ENCODE results near the gene POU6F2.

The POU6F2 gene

DNA sequence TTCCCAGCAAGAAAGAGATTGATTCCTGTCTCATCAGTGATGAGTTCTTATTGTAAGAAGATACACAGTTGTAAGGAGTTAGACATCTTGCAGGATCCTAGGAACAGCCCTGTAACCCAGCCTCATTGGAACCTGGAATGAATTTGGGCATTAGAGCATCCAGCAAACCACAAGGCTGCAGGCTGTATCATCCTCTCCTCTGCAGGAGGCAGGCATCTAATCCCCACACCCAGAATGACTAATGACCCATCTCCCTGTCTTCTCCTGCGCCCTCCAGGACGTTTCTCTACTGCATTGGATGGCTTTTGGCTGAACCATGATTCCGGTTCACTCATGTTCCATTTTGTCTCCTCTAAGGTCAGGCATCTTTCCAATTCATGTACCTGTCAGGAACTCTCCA, 233.9 kb downstream of the POU6F2 start:
- Histone ChIP-seq H2BK5ac (ENCODE audit: low read length) (no peak overlapping the region), H3K14ac (ENCODE audit: low read length) (no peak overlapping the region), H3K79me1 (ENCODE audit: low read depth, low read length) (peaks cover 3% of the 10 kb centered on the region), H3K18ac (ENCODE audit: low read length) (no peak overlapping the region), H3K36me3 (replicated peaks in 1 of 2; ENCODE audit: control insufficient read depth in 2 of 2, insufficient read depth in 2 of 2, low read length in 2 of 2) (no peaks in the 10 kb centered on the region), H2BK120ac (ENCODE audit: low read depth, low read length) (no peak overlapping the region), H2BK15ac (ENCODE audit: low read length) (no peak overlapping the region), H3K9me3 (replicated peaks in 1 of 2; ENCODE audit: control insufficient read depth in 2 of 2, insufficient read depth in 1 of 2, low read depth in 1 of 2, low read length in 2 of 2) (peaks cover 0 to 2% of the 10 kb centered on the region in 2 donors), H3K27ac (replicated peaks; ENCODE audit: low read length) (no peak overlapping the region), H3K27me3 (ENCODE audit: control insufficient read depth in 3 of 3, insufficient read depth in 3 of 3, low read depth in 1 of 3, low read length in 3 of 3) (no peaks in the 10 kb centered on the region), H3K4me1 (ENCODE audit: control insufficient read depth in 2 of 2, insufficient read depth in 1 of 2, low read depth in 1 of 2, low read length in 2 of 2) (no peaks in the 10 kb centered on the region), H2AK5ac (ENCODE audit: low read depth, low read length) (no peak overlapping the region), H3K23ac (ENCODE audit: low read depth, low read length, poor library complexity) (no peak overlapping the region), H2BK12ac (ENCODE audit: low read length) (no peak overlapping the region), H3K9ac (ENCODE audit: low read depth, low read length, poor library complexity) (no peak overlapping the region), H4K8ac (ENCODE audit: low read depth, low read length) (no peak overlapping the region), H3K4me3 (ENCODE audit: low read length in 2 of 2) (no peak overlapping the region), H4K91ac (ENCODE audit: low read depth, low read length, poor library complexity) (no peak overlapping the region), H3K4me2 (ENCODE audit: insufficient read depth, low read length, poor library complexity, severe bottlenecking) (no peak overlapping the region), H3K4ac (ENCODE audit: low read length) (no peak overlapping the region), H2AFZ (ENCODE audit: low read length) (no peak overlapping the region)
- WGBS, 2 donors (ENCODE audit: extremely low coverage in 2 of 2, insufficient read length in 2 of 2, insufficient replicate concordance in 1 of 2) = no CpG with 5 or more reads among the region's 3 CpGs
- no peak for DNase-seq (ENCODE audit: low spot score)

GRCh38 chr7:39212876-39213275, 235.2 kb downstream of the POU6F2 start:
- H3K79me1 ChIP-seq (ENCODE audit: low read depth, low read length) = no peaks in the 10 kb centered on the region
- H2AK5ac ChIP-seq (ENCODE audit: low read depth, low read length) = no peak overlapping the region
- H3K27ac ChIP-seq (replicated peaks; ENCODE audit: low read length) = no peak overlapping the region
- H2AFZ ChIP-seq (ENCODE audit: low read length) = no peak overlapping the region
- no peaks in the 10 kb centered on the region for H3K4me1 ChIP-seq (ENCODE audit: control insufficient read depth in 2 of 2, insufficient read depth in 1 of 2, low read depth in 1 of 2, low read length in 2 of 2)
- H3K36me3 ChIP-seq (replicated peaks in 1 of 2; ENCODE audit: control insufficient read depth in 2 of 2, insufficient read depth in 2 of 2, low read length in 2 of 2) = no peaks in the 10 kb centered on the region
- no peak overlapping the region for H2BK5ac ChIP-seq (ENCODE audit: low read length)
- no peak overlapping the region for H3K23ac ChIP-seq (ENCODE audit: low read depth, low read length, poor library complexity)
- no peak overlapping the region for H3K4me2 ChIP-seq (ENCODE audit: insufficient read depth, low read length, poor library complexity, severe bottlenecking)
- no peak for DNase-seq (ENCODE audit: low spot score)
- no peak overlapping the region for H3K4ac ChIP-seq (ENCODE audit: low read length)
- H3K18ac ChIP-seq (ENCODE audit: low read length) = no peak overlapping the region
- no peaks in the 10 kb centered on the region for H3K27me3 ChIP-seq (ENCODE audit: control insufficient read depth in 3 of 3, insufficient read depth in 3 of 3, low read depth in 1 of 3, low read length in 3 of 3)
- no peak overlapping the region for H4K91ac ChIP-seq (ENCODE audit: low read depth, low read length, poor library complexity)
- H2BK15ac ChIP-seq (ENCODE audit: low read length) = no peak overlapping the region
- H2BK12ac ChIP-seq (ENCODE audit: low read length) = no peak overlapping the region
- no peak overlapping the region for H4K8ac ChIP-seq (ENCODE audit: low read depth, low read length)
- H3K9ac ChIP-seq (ENCODE audit: low read depth, low read length, poor library complexity) = no peak overlapping the region
- no peaks in the 10 kb centered on the region for H3K9me3 ChIP-seq (replicated peaks in 1 of 2; ENCODE audit: control insufficient read depth in 2 of 2, insufficient read depth in 1 of 2, low read depth in 1 of 2, low read length in 2 of 2)
- no peak overlapping the region for H2BK120ac ChIP-seq (ENCODE audit: low read depth, low read length)
- no peak overlapping the region for H3K14ac ChIP-seq (ENCODE audit: low read length)
- no CpG with 5 or more reads among the region's 2 CpGs for WGBS, 2 donors (ENCODE audit: extremely low coverage in 2 of 2, insufficient read length in 2 of 2, insufficient replicate concordance in 1 of 2)
- H3K4me3 ChIP-seq (ENCODE audit: low read length in 2 of 2) = no peak overlapping the region

GRCh38 chr7:39217783-39218182, 240.1 kb downstream of the POU6F2 start:
- no peaks in the 10 kb centered on the region for H3K4me1 ChIP-seq (ENCODE audit: control insufficient read depth in 2 of 2, insufficient read depth in 1 of 2, low read depth in 1 of 2, low read length in 2 of 2)
- no peaks in the 10 kb centered on the region for H3K9me3 ChIP-seq (replicated peaks in 1 of 2; ENCODE audit: control insufficient read depth in 2 of 2, insufficient read depth in 1 of 2, low read depth in 1 of 2, low read length in 2 of 2)
- no peak overlapping the region for H3K14ac ChIP-seq (ENCODE audit: low read length)
- no peak overlapping the region for H3K4ac ChIP-seq (ENCODE audit: low read length)
- no peak overlapping the region for H2BK12ac ChIP-seq (ENCODE audit: low read length)
- H2AK5ac ChIP-seq (ENCODE audit: low read depth, low read length) = no peak overlapping the region
- H4K8ac ChIP-seq (ENCODE audit: low read depth, low read length) = no peak overlapping the region
- no peak overlapping the region for H3K9ac ChIP-seq (ENCODE audit: low read depth, low read length, poor library complexity)
- H3K27ac ChIP-seq (replicated peaks; ENCODE audit: low read length) = no peak overlapping the region
- no peak overlapping the region for H2BK15ac ChIP-seq (ENCODE audit: low read length)
- no peak overlapping the region for H2BK120ac ChIP-seq (ENCODE audit: low read depth, low read length)
- H3K79me1 ChIP-seq (ENCODE audit: low read depth, low read length) = no peaks in the 10 kb centered on the region
- no peaks in the 10 kb centered on the region for H3K36me3 ChIP-seq (replicated peaks in 1 of 2; ENCODE audit: control insufficient read depth in 2 of 2, insufficient read depth in 2 of 2, low read length in 2 of 2)
- H3K27me3 ChIP-seq (ENCODE audit: control insufficient read depth in 3 of 3, insufficient read depth in 3 of 3, low read depth in 1 of 3, low read length in 3 of 3) = no peaks in the 10 kb centered on the region
- H3K18ac ChIP-seq (ENCODE audit: low read length) = no peak overlapping the region
- no peak overlapping the region for H3K23ac ChIP-seq (ENCODE audit: low read depth, low read length, poor library complexity)
- no peak overlapping the region for H4K91ac ChIP-seq (ENCODE audit: low read depth, low read length, poor library complexity)
- no peak overlapping the region for H2BK5ac ChIP-seq (ENCODE audit: low read length)
- peak overlapping the region; percentile 32 for H2AFZ ChIP-seq (ENCODE audit: low read length)
- H3K4me2 ChIP-seq (ENCODE audit: insufficient read depth, low read length, poor library complexity, severe bottlenecking) = no peak overlapping the region
- no CpG with 5 or more reads among the region's 3 CpGs for WGBS, 2 donors (ENCODE audit: extremely low coverage in 2 of 2, insufficient read length in 2 of 2, insufficient replicate concordance in 1 of 2)
- no peak for DNase-seq (ENCODE audit: low spot score)
- H3K4me3 ChIP-seq (ENCODE audit: low read length in 2 of 2) = no peak overlapping the region

DNA sequence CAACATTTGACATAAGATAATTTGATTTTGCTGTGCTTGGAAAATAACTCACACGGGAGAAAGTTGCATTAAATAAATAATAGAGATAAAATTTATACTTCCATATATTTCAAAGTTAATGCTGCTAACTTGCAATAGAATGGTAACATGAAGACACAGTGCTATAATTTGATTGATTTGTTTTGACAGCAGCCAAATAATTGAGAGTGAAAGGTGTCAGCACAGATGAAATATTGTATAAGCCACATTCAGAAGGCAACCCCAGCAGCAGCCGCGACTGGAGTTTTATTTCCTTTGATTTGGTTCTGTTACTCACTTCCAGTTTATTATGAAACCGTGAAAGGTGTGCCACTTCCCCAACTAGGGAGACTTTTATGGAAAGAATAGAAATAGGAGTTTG, 242.2 kb downstream of the POU6F2 start:
- Histone ChIP-seq H3K4ac (ENCODE audit: low read length) (no peak overlapping the region), H2BK120ac (ENCODE audit: low read depth, low read length) (no peak overlapping the region), H3K9ac (ENCODE audit: low read depth, low read length, poor library complexity) (no peak overlapping the region), H2BK15ac (ENCODE audit: low read length) (no peak overlapping the region), H3K9me3 (replicated peaks in 1 of 2; ENCODE audit: control insufficient read depth in 2 of 2, insufficient read depth in 1 of 2, low read depth in 1 of 2, low read length in 2 of 2) (no peaks in the 10 kb centered on the region), H2AK5ac (ENCODE audit: low read depth, low read length) (no peak overlapping the region), H3K36me3 (replicated peaks in 1 of 2; ENCODE audit: control insufficient read depth in 2 of 2, insufficient read depth in 2 of 2, low read length in 2 of 2) (no peaks in the 10 kb centered on the region), H3K4me3 (ENCODE audit: low read length in 2 of 2) (no peak overlapping the region), H3K14ac (ENCODE audit: low read length) (no peak overlapping the region), H3K27ac (replicated peaks; ENCODE audit: low read length) (no peak overlapping the region), H2BK5ac (ENCODE audit: low read length) (no peak overlapping the region), H3K4me2 (ENCODE audit: insufficient read depth, low read length, poor library complexity, severe bottlenecking) (no peak overlapping the region), H4K8ac (ENCODE audit: low read depth, low read length) (no peak overlapping the region), H2BK12ac (ENCODE audit: low read length) (no peak overlapping the region), H4K91ac (ENCODE audit: low read depth, low read length, poor library complexity) (no peak overlapping the region), H3K4me1 (ENCODE audit: control insufficient read depth in 2 of 2, insufficient read depth in 1 of 2, low read depth in 1 of 2, low read length in 2 of 2) (peaks cover 0 to 1% of the 10 kb centered on the region in 2 donors), H3K23ac (ENCODE audit: low read depth, low read length, poor library complexity) (no peak overlapping the region), H3K18ac (ENCODE audit: low read length) (no peak overlapping the region), H2AFZ (ENCODE audit: low read length) (no peak overlapping the region), H3K27me3 (ENCODE audit: control insufficient read depth in 3 of 3, insufficient read depth in 3 of 3, low read depth in 1 of 3, low read length in 3 of 3) (no peaks in the 10 kb centered on the region), H3K79me1 (ENCODE audit: low read depth, low read length) (no peaks in the 10 kb centered on the region)
- WGBS, 2 donors (ENCODE audit: extremely low coverage in 2 of 2, insufficient read length in 2 of 2, insufficient replicate concordance in 1 of 2) = no CpG with 5 or more reads among the region's 4 CpGs
- DNase-seq (ENCODE audit: low spot score) = no peak

Measured in neuronal stem cell (in vitro differentiated cells).